HFFc6 (cell line): Measurements from ENCODE around the gene FAM174C. TPM values are rescaled to one million over a fixed set of nuclear protein-coding genes. Genes with fewer than 3 reads are reported as not detected.

Experiments
- DNase-seq: peaks from one replicate; pipeline ENCODE4 v3.0.0-alpha.2; 2018
- H3K27ac Mint-ChIP-seq: 2 replicates; pipeline ENCODE4 v1.8.0; 2020; ENCODE audit warnings: mild to moderate bottlenecking, mixed read lengths
- H3K27me3 Mint-ChIP-seq: 2 replicates; pipeline ENCODE4 v1.8.0; 2021; ENCODE audit warnings: mild to moderate bottlenecking, moderate library complexity, mixed read lengths; ENCODE audit not compliant: insufficient read depth
- H3K36me3 Mint-ChIP-seq: 2 replicates; pipeline ENCODE4 v1.8.0; 2021; ENCODE audit warnings: low read depth, mixed read lengths
- H3K4me1 Mint-ChIP-seq: 2 replicates; pipeline ENCODE4 v1.8.0; 2020; ENCODE audit warnings: low read depth, mixed read lengths
- H3K4me3 Mint-ChIP-seq: 2 replicates; pipeline ENCODE4 v1.8.0; 2020; ENCODE audit warnings: mild to moderate bottlenecking, moderate library complexity, mixed read lengths
- H3K9me3 Mint-ChIP-seq: 2 replicates; pipeline ENCODE4 v1.8.0; 2020; ENCODE audit warnings: mild to moderate bottlenecking, mixed read lengths
- total RNA-seq, 6 experiments: library from RNA; stranded (reverse); fragmentation: NEBNext Ultra II Directional; extraction: Animal tissue kit (Norgen Biotek cat#: 25700); gene quantifications; 2 replicates in 1 of 6; 3 replicates in 5 of 6; pipeline ENCODE4 v1.2.3, GENCODE V29; 2021
- TF ChIP-seq, protein P1 (sequence below): fragments of 200-600 bp; sonication (generic); IDR thresholded peaks from 2 replicates; pipeline ENCODE4 v1.5.0; 2021; ENCODE audit warnings: antibody characterized with exemption, mild to moderate bottlenecking

Gene FAM174C
- total RNA-seq, 6 experiments from 2014 or later = 54.2 to 77.6 (median 63.8) TPM

DNA sequence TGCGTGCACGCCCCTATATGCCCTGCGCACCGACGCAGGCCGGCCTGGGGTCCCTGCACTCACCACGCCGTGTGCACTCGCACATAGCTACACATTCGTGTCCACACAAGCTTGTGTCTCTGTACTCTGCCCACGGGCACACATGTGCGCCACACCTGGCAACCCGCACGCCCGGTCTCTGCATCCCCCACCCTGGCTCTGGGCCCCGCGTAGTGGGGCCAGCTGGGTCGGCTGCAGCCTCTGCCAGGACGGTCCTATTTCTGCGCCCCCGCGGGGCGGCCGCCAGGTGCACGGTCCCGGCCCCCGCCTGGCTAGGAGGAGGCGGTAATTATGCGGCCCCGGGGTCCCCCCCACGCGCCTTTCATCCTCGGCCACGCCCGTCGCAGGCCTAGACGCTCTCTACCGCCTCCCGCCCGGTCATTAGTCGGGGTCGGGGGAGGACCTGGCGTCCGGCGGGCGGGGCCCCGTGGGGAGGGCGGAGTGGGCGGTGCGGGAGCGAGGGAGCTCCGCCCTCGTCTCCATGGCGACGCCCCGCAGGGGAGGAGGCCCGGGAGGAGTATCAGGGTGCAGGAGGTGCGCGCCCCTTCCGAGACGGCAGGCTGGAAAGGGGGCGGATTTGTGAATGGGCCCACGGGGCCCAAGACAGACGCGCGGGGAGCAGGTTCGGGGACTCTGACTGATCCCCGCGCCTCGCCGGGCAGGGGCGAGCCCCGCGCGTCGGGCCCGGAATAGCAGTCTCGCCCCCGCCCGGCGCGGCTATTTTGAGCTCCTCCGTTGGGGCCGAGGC lies 9.0 kb upstream of the FAM174C start:
- Mint-ChIP-seq H3K27ac (peak overlapping the region; percentile 96), H3K4me3 (peak overlapping the region; percentile 77), H3K4me1 (peaks cover 73% of the 10 kb centered on the region), H3K9me3 (no peaks in the 10 kb centered on the region), H3K27me3 (peaks cover 16% of the 10 kb centered on the region), H3K36me3 (peaks cover 15% of the 10 kb centered on the region)
- DNase-seq = peak; percentile 84
- TF ChIP-seq, protein P1, sequence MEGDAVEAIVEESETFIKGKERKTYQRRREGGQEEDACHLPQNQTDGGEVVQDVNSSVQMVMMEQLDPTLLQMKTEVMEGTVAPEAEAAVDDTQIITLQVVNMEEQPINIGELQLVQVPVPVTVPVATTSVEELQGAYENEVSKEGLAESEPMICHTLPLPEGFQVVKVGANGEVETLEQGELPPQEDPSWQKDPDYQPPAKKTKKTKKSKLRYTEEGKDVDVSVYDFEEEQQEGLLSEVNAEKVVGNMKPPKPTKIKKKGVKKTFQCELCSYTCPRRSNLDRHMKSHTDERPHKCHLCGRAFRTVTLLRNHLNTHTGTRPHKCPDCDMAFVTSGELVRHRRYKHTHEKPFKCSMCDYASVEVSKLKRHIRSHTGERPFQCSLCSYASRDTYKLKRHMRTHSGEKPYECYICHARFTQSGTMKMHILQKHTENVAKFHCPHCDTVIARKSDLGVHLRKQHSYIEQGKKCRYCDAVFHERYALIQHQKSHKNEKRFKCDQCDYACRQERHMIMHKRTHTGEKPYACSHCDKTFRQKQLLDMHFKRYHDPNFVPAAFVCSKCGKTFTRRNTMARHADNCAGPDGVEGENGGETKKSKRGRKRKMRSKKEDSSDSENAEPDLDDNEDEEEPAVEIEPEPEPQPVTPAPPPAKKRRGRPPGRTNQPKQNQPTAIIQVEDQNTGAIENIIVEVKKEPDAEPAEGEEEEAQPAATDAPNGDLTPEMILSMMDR = no peak

DNA sequence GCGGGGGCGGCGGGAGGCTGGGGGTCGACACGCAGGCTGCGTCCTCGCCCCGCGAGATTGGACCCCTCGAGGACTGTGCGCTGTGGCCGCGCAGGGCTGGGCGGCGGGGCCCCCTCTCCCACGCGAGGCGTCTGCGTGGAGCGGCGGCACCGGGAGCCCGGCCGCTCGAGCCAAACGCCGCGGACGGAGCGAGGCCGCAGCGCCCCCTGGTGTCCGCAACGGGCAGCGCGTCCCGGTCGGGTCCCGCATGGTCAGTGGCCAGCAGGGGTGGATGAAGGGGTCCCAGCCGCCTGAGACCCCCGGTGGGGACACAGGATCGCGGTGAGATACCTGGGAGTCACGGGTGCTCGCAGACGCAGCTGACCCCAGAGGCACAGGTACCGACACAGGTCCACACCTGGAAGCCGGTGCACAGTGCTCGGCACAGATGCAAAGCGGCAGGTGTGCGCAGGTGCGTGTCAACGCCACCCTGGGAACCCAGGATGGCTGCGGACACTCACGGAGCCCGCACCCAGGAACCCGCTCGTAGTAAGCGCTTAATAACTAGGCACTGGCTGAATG lies 8.3 kb upstream of the FAM174C start:
- H3K4me1 Mint-ChIP-seq = peaks cover 72% of the 10 kb centered on the region
- peak overlapping the region; percentile 80 for H3K4me3 Mint-ChIP-seq
- H3K9me3 Mint-ChIP-seq = no peaks in the 10 kb centered on the region
- H3K27ac Mint-ChIP-seq = peak overlapping the region; percentile 65
- TF ChIP-seq, protein P1 = peak; percentile 99
- DNase-seq = peak; percentile 33
- H3K27me3 Mint-ChIP-seq = peaks cover 12% of the 10 kb centered on the region
- H3K36me3 Mint-ChIP-seq = peaks cover 22% of the 10 kb centered on the region

DNA sequence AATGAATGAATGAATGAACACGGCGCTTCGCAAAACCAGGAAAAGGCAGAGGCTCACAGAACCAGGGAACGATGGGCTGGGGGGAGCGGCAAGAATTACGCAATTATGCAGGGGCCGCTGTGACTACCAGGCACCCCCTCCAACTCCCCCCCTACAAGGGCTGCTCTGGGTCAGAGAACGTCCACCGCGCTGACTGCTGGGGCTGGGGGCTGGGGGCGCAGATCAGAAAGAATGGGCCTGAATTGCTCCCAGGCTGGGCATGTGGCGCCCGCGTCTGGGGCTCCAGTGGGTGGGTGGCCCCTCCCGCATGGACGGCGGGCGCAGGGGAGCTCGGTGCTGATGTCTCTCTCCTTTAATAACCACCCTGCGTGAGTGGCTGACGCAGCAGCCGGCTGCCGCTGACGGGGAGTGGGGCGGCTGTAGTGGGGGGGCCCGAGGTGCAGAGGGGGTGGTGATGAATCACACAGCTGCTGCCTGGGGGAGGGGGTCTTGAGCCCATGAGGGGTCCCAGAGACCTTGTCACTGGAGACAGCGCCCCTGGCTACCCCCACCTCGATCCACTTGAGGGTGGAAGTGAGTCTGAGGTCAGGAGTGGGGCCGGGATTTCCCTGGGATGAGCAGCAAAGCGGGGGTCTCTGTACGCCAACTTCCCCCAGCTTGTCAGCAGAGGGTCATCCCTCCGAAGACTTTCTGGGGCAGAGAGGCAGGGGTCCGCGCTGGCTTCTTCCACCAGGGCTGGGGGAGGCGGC lies 7.7 kb upstream of the FAM174C start:
- peaks cover 71% of the 10 kb centered on the region for H3K4me1 Mint-ChIP-seq
- H3K9me3 Mint-ChIP-seq = no peaks in the 10 kb centered on the region
- TF ChIP-seq, protein P1 = no peak
- H3K36me3 Mint-ChIP-seq = peaks cover 28% of the 10 kb centered on the region
- peak overlapping the region; percentile 65 for H3K27ac Mint-ChIP-seq
- peaks cover 12% of the 10 kb centered on the region for H3K27me3 Mint-ChIP-seq
- peak overlapping the region; percentile 80 for H3K4me3 Mint-ChIP-seq
- DNase-seq = peak; percentile 25

DNA sequence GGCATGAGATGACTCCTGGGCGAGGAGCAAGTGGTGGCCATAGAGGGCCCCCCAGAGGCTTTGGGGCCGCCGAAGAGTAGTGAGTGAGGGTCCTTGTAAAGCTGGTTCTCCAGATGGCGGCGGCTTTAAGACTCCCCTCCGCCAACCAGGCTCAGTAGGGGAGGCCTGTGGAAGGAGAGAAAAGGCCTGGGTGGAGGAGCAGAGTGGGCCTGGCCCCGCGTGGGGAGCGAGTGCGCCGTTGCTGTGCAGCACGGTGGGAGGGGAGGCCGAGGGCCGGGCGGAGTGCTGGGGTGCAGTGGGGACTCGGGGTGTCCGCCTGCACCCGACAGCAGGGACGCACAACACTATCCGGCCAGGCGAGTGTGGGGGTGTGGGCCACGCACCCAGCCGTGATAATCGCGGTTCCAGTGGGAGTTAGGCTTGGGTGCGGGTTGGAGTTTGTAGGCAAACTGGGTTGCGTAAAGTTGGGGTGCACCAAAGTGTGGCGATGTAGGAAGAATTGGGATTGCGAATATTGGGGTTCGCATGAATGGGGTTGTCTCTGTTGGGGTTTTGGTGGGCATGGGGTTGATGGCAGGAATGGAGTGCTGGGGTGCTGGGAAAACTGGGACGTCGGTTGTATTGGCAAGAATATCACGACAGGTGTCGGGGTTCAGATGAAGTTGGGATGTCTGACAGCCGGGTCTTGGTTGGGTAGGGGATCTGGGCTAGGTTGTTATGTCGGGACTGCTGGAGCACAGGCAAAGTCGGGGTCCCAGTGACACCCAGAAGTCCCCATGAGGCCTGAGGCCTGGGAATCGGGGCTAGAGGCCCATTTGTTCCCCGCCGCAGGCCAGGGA lies 6.9 kb upstream of the FAM174C start:
- Mint-ChIP-seq H3K27ac (peak overlapping the region; percentile 82), H3K4me1 (peaks cover 70% of the 10 kb centered on the region), H3K27me3 (peaks cover 13% of the 10 kb centered on the region), H3K36me3 (peaks cover 34% of the 10 kb centered on the region), H3K9me3 (no peaks in the 10 kb centered on the region), H3K4me3 (peak overlapping the region; percentile 68)
- DNase-seq = no peak
- TF ChIP-seq, protein P1 = no peak

DNA sequence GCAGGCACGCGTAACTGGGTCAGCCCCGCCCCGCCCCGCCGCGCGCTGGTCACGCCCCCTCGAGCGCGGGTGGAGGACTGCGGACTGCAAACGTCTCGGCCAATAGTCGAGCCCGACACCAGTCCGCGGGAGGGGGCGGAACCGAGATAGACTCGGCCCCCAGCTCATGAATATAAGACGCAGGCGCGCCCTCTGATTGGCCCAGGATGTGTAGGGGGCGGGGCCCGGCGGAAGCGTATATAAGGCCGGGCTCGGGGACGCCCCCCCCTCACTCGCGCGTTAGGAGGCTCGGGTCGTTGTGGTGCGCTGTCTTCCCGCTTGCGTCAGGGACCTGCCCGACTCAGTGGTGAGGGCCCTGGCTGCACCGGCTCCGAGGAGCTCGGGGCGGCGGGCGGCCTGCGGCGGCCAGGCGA lies 6.3 kb upstream of the FAM174C start, which contains the start of gene CIRBP:
TSS of gene CIRBP (plus strand) at position 268 of the 413 bp plus-strand sequence. CDS start 1,602 bp downstream, outside the sequence.
- H3K27ac Mint-ChIP-seq = peak within 1 kb of the TSS; percentile 96
- TF ChIP-seq, protein P1 = no peak
- no peaks in the 10 kb centered on the region for H3K9me3 Mint-ChIP-seq
- H3K4me3 Mint-ChIP-seq = peak within 1 kb of the TSS; percentile 92
- H3K27me3 Mint-ChIP-seq = peaks cover 17% of the 10 kb centered on the region
- peaks cover 40% of the 10 kb centered on the region for H3K36me3 Mint-ChIP-seq
- DNase-seq = peak; percentile 98
- H3K4me1 Mint-ChIP-seq = peaks cover 75% of the 10 kb centered on the region
